ENCODE results near the gene ARIH2. TPM values are rescaled to one million over a fixed set of nuclear protein-coding genes. Genes with fewer than 3 reads are reported as not detected.
A peak's percentile ranks its signal among the peaks of the same experiment; 100 is the strongest.

Gene ARIH2
- total and polyA plus RNA-seq, 2 experiments from 2014 or later = 78.1 to 116 TPM

DNA sequence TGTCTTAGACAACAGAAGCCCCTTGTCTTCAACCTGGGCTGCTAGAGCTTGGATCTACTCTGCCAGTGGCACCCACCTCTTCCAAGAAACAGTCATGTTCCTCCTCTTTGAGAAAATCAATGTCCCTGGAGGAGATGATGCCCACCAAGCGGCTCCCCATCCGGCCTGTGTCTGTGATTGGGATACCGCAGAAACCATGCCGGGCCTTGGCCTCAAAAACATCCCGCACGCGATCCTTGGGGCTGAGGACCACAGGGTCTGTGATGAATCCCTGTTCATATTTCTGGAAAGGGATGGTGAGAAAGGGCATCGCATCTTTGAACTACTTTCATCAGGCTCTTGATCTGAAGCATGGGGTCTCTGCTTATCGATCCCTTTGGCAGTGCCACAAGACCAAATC lies 109.0 kb downstream of the ARIH2 start:
- peaks cover 44% of the 10 kb centered on the region for H3K36me3 ChIP-seq
- TF ChIP-seq, protein P1, sequence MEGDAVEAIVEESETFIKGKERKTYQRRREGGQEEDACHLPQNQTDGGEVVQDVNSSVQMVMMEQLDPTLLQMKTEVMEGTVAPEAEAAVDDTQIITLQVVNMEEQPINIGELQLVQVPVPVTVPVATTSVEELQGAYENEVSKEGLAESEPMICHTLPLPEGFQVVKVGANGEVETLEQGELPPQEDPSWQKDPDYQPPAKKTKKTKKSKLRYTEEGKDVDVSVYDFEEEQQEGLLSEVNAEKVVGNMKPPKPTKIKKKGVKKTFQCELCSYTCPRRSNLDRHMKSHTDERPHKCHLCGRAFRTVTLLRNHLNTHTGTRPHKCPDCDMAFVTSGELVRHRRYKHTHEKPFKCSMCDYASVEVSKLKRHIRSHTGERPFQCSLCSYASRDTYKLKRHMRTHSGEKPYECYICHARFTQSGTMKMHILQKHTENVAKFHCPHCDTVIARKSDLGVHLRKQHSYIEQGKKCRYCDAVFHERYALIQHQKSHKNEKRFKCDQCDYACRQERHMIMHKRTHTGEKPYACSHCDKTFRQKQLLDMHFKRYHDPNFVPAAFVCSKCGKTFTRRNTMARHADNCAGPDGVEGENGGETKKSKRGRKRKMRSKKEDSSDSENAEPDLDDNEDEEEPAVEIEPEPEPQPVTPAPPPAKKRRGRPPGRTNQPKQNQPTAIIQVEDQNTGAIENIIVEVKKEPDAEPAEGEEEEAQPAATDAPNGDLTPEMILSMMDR (IDR thresholded peaks at IDR 0.05; ENCODE audit: low read depth, low read length) = no peak

GRCh38 chr3:49028298-49028672 lies 109.6 kb downstream of the ARIH2 start:
- TF ChIP-seq, protein P1 (IDR thresholded peaks at IDR 0.05; ENCODE audit: low read depth, low read length) = no peak
- Histone ChIP-seq H3K4me1 (ENCODE audit: low read depth) (no peaks in the 10 kb centered on the region), H3K36me3 (peaks cover 50% of the 10 kb centered on the region), H3K4me3 (peak overlapping the region; percentile 54), H3K9me3 (ENCODE audit: low read depth) (no peaks in the 10 kb centered on the region), H3K27ac (peak overlapping the region; percentile 73), H3K27me3 (no peaks in the 10 kb centered on the region)
- DNase-seq (ENCODE audit: low read depth in 1 of 2, low spot score in 1 of 2) = no peak

More for the DNA sequence above, 109.0 kb downstream of the ARIH2 start:
- Histone ChIP-seq H3K27me3 (no peaks in the 10 kb centered on the region), H3K4me1 (ENCODE audit: low read depth) (peaks cover 5% of the 10 kb centered on the region), H3K27ac (peak overlapping the region; percentile 55), H3K9me3 (ENCODE audit: low read depth) (no peaks in the 10 kb centered on the region), H3K4me3 (no peak overlapping the region)
- DNase-seq (ENCODE audit: low read depth in 1 of 2, low spot score in 1 of 2) = no peak

DNA sequence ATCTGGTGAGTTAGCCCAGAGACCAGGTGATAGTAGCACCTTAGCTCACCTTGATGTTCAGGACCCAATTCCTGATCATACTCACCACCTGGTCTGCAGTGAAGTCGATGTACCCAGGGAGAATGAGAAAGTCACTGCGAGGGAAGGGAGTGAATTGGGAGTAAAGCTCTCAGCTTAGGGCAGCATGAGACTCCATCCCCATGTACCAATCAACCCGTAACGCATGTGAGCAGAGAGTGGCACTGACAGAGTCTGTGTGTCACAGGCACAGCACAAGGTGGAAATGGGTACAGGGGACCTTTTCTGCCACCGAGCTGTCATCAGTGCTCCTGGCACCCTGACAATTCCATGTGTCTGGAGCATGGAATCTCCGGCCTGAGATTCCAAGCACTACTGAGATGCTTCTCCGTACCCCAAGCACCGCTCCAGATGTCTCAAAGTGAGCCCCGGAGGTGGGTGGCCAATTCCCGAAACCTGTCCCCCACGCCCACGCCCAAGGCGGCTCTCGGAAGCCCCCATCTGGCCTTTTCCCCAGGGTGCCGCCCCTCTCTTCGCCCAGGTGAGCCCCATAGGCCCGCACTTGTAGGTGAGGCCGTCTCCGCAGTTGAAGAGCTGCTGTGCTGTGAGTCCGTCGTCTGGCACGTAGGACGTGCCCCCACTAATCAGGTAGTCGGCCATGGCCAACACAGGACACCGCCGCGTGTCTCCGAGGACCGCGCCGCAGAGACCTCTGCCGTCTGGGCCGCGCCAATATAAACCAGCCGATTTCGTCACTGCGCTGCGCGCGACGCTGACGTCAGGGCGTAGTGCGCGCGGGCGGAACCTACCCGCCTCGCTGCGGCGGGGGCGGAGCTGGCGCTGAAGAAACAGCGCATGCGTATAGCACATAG lies 110.3 kb downstream of the ARIH2 start, which contains the start of gene IMPDH2:
Gene IMPDH2 (minus strand): TSS at position 726 of the 890 bp plus-strand sequence. CDS start 48 bp downstream, at position 678.
- no peaks in the 10 kb centered on the region for H3K27me3 ChIP-seq
- peaks cover 51% of the 10 kb centered on the region for H3K36me3 ChIP-seq
- H3K9me3 ChIP-seq (ENCODE audit: low read depth) = no peaks in the 10 kb centered on the region
- peak within 1 kb of the TSS; percentile 73 for H3K27ac ChIP-seq
- TF ChIP-seq, protein P1 (IDR thresholded peaks at IDR 0.05; ENCODE audit: low read depth, low read length) = no peak
- H3K4me3 ChIP-seq = peak within 1 kb of the TSS; percentile 54
- no peaks in the 10 kb centered on the region for H3K4me1 ChIP-seq (ENCODE audit: low read depth)
- peak; percentile 94 to 96 for DNase-seq (ENCODE audit: low read depth in 1 of 2, low spot score in 1 of 2)

GRCh38 chr3:49029563-49029884 lies 110.9 kb downstream of the ARIH2 start:
- no peak overlapping the region for H3K4me3 ChIP-seq
- TF ChIP-seq, protein P1 (IDR thresholded peaks at IDR 0.05; ENCODE audit: low read depth, low read length) = no peak
- H3K36me3 ChIP-seq = peaks cover 47% of the 10 kb centered on the region
- no peaks in the 10 kb centered on the region for H3K9me3 ChIP-seq (ENCODE audit: low read depth)
- H3K4me1 ChIP-seq (ENCODE audit: low read depth) = no peaks in the 10 kb centered on the region
- no peak for DNase-seq (ENCODE audit: low read depth in 1 of 2, low spot score in 1 of 2)
- H3K27me3 ChIP-seq = no peaks in the 10 kb centered on the region
- H3K27ac ChIP-seq = peak overlapping the region; percentile 73

GRCh38 chr3:49030321-49030720 lies 111.7 kb downstream of the ARIH2 start:
- TF ChIP-seq, protein P1 (IDR thresholded peaks at IDR 0.05; ENCODE audit: low read depth, low read length) = no peak
- H3K4me3 ChIP-seq = no peak overlapping the region
- H3K4me1 ChIP-seq (ENCODE audit: low read depth) = no peaks in the 10 kb centered on the region
- no peaks in the 10 kb centered on the region for H3K9me3 ChIP-seq (ENCODE audit: low read depth)
- DNase-seq (ENCODE audit: low read depth in 1 of 2, low spot score in 1 of 2) = no peak
- H3K27ac ChIP-seq = no peak overlapping the region
- H3K36me3 ChIP-seq = peaks cover 45% of the 10 kb centered on the region
- H3K27me3 ChIP-seq = no peaks in the 10 kb centered on the region
